Hematopoietic multipotent progenitor cell (in vitro differentiated cells): Measurements from ENCODE around the gene IGFL1. TPM values are rescaled to one million over a fixed set of nuclear protein-coding genes. Genes with fewer than 3 reads are reported as not detected.
"Not testable (repeated sequence)": the region's sequence is repeated elsewhere in the genome, so short reads cannot be mapped to it uniquely, and the experiment has no call there.

Source experiments
- DNase-seq, 3 donors: peaks; one replicate each; pipeline ENCODE4 v3.0.0-alpha.2; 2011 to 2015; ENCODE audit warnings: low read depth in 2 of 3, low spot score in 2 of 3
- total RNA-seq: library from RNA; depleted of rRNA; stranded (reverse); fragments of >200 nt; gene quantifications from one replicate; pipeline ENCODE4 v1.2.3, GENCODE V29; 2012

The IGFL1 gene
- total RNA-seq, 1 donor = not detected

DNA sequence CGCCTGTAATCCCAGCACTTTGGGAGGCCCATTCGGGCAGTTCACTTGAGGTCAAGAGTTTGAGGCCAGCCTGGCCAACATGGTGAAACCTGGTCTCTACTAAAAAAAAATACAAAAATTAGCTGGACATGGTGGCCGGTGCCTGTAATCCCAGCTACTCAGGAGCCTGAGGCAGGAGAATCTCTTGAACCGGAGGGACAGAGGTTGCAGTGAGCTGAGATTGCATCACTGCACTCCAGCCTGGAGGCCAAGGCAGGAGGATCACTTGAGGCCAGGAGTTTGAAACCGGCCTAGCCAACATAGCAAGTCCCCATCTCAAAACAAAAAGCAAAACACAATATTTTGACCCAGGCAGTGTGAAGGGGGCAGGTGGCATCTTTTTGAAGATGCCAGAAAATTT is 35.3 kb downstream of the IGFL1 start:
- not testable (repeated sequence) for DNase-seq

DNA sequence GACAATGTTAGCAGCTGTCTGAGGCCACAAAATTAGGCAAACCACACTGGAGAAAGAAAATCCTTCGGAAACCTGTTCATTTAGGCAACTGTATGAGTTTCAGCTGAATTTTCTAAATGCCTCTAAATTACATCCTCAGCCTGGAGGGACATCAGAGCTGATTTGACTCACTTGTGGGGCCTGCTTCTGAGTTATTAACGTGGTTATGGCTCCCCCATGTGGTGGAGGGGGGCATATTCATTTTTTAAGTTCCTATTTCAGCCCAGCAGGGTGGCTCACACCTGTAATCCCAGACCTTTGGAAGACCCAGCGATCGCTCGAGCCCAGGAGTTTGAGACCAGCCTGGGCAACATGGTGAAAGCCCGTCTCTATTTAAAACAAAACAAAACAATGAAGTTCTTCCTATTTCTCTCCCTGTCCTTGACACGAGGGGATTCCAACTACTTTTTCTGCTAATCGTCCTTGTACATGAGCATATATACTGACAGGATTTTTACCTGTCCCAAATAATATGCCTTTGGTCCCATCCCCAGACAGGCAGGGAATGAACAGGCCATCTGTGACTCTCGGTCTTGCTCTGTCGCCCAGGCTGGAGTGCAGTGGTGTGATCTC is 35.8 kb downstream of the IGFL1 start:
- peak; percentile 46 to 87 (median 80) for DNase-seq

DNA sequence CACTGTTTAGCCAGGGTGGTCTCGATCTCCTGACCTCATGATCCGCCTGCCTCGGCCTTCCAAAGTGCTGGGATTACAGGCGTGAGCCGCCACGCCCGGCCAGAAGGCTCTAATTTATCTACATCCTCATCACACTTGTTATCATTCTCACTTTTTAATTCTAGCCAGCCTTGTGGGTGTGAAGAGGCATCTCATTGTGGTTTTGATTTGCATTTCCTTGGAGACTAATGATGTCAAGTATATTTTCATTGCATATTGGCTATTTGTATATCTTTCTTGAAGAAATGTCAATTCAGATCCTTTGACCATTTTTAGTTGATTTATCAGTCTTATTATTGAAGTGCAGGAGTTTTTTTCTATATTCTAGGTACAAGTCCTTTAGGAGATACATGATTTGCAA is 39.6 kb downstream of the IGFL1 start:
- no peak for DNase-seq

DNA sequence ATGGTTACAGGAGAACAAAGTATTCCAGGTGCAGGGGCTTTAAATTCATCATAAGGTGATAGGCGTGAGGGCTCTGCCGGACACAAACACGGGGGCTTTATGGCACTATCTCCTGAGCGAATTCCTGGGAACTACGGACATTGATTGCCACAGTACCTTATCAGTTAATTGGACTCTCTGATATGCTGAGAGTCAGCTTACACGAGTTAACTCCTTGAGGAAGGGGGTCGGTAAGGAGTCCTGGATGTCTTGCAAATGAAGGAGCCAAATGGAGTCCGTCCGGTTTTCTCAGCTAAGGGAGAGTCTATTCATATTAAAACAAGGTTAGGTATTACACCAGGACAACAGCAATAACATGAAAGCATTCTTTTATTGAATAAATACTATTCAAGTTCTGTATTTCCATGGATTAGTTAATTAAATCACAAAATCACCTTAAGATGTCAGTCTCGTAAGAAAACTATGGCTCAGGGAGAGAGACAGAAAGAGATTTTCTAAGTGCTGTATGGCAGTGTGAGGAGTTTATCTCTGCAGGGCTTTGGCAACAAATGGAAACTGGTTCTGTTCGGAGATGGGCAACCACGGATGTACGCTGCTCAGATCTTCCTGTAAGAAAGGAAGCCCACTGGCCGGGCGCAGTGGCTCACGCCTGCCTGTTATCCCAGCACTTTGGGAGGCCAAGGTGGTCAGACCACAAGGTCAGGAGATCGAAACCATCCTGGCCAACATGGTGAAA is 41.1 kb downstream of the IGFL1 start:
- DNase-seq = no peak

DNA sequence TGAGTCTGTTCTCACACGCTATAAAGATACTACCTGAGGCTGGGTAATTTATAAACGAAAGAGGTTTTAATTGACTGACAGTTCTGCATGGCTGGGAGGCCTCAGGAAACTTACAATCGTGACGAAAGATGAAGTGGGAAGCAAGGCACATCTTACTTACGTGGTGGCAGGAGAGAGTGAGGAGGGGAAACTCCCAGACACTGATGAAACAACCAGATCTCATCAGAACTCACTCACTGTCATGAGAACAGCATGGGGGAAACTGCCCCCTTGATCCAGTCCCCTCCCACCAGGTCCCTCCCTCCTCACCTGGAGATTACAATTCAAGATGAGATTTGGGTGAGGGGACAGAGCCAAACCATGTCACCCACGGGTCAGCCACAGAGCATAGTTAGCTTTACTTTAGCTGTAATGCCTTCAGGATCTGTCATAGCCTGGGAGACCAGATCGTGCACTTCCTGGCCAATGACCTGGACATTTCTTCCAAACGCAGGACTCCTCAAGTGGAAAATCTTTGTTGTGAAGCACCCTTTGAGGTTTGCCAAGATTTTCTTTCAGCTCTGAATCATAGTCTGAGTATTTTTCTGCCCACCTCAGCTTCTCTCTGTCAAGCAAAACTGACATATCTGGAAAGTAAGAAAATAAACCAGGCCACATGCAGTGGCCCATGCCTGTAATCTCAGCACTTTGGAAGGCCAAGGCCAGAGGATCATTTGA is 42.1 kb downstream of the IGFL1 start:
- no peak for DNase-seq

DNA sequence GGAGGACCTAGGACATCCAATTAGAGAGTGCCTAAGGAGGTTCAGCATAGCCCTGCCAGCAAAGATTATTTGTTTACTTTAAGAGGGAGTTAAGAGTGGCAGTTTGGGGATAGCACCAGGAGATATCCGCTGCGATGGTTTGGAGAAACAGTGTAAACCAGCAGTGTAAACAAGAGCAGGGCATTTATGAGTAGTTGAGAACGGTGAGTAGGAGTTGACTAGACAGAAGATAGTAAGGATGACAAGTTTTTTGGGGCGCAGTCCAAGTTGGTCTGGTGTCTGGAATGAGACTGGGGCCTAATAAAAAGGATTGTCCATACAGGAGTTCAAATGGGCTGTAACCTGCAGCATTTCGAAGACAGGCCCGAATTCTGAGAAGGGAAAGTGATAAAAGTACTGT is 44.4 kb downstream of the IGFL1 start:
- DNase-seq = not testable (repeated sequence)

DNA sequence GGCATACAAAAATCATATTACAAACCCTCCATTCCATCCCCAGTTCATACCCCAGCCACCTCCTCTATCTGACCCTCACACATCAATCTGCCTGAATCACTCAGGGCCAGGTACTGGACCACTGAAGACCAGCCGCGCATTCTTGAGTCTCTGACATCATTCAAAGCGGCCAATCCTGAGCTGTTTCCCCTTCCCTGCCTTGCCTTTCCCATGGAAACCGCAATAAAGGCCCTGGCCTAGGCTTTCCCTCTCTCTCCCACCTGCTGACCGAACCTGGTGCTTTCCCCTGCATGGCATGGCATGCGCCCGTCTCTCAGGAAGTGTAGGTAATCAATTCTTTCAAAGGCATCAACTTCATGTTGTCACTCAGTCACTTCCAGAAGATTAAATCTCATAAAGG is 49.6 kb downstream of the IGFL1 start:
- DNase-seq = no peak

Other genes with a start within 250 kb of the IGFL1 start
- 14.3 TPM for gene CCDC61, start 234.3 kb upstream of the IGFL1 start, total RNA-seq
- gene PGLYRP1, start 206.7 kb upstream of the IGFL1 start, total RNA-seq = 1.3 TPM
- gene IGFL4, start 188.7 kb upstream of the IGFL1 start, total RNA-seq = under 0.01 TPM
- gene IGFL3, start 105.1 kb upstream of the IGFL1 start, total RNA-seq = not detected
- not detected for gene IGFL2, start 81.5 kb upstream of the IGFL1 start, total RNA-seq
- 0.27 TPM for gene HIF3A, start 67.3 kb downstream of the IGFL1 start, total RNA-seq
- gene PPP5C, start 117.3 kb downstream of the IGFL1 start, total RNA-seq = 47.4 TPM
- gene CCDC8, start 183.8 kb downstream of the IGFL1 start, total RNA-seq = 2.4 TPM
- 0.27 TPM for gene PNMA8C, start 199.2 kb downstream of the IGFL1 start, total RNA-seq
- 7.3 TPM for gene PNMA8A, start 241.8 kb downstream of the IGFL1 start, total RNA-seq